GM12872 (cell line): ENCODE measurements around the gene ZGRF1.
A peak's percentile ranks its signal among the peaks of the same experiment; 100 is the strongest.

Experiments
- TF ChIP-seq, protein P1 (sequence below): IDR thresholded peaks from 3 replicates; pipeline ENCODE4 v1.5.1; 2011; ENCODE audit warnings: low read depth, mild to moderate bottlenecking, low read length, moderate library complexity; ENCODE audit not compliant: insufficient read depth

ZGRF1 gene

DNA sequence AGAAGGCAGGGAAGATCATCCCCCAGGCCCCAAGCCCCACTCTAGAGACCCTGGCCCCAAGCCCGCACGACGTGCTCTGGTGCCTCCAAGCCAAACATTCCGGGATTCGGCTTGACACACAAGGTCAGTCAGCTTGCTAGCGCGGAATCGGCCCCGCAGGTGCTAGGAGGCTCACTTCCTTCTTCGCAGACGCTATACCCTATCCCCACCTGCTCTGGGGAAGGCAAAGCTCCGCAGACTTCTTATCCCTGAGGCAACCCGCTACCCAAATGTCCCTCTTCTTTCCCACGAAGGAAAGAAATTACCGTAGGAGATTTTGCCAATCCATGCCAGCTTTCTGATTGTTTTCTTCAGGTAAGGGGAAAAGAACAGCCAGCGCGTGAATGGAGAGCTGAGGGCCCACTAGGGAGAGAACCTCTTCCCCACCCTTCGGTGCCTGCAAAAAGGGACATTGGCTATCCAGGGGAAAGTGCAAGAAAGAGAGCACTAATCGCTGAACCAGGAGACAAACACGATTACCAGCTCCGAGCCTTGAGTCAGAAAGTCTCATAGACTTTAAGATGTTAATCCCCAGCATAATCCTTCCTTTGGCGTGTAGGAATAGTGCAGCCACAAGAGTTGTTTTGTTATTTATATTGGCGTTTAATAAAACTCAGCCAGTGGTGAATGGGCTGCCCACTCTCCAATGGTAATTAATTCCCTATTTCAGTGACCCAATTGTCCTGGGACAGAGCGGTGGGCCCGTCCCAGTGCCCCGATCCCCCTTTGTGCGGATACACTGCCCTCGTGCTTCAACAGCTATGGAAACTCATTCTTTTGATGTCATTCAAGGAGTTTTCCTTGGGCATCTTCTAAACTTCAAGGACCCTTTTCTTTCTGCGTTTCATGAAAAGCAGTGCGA, 115.3 kb downstream of the ZGRF1 start:
- TF ChIP-seq, protein P1, sequence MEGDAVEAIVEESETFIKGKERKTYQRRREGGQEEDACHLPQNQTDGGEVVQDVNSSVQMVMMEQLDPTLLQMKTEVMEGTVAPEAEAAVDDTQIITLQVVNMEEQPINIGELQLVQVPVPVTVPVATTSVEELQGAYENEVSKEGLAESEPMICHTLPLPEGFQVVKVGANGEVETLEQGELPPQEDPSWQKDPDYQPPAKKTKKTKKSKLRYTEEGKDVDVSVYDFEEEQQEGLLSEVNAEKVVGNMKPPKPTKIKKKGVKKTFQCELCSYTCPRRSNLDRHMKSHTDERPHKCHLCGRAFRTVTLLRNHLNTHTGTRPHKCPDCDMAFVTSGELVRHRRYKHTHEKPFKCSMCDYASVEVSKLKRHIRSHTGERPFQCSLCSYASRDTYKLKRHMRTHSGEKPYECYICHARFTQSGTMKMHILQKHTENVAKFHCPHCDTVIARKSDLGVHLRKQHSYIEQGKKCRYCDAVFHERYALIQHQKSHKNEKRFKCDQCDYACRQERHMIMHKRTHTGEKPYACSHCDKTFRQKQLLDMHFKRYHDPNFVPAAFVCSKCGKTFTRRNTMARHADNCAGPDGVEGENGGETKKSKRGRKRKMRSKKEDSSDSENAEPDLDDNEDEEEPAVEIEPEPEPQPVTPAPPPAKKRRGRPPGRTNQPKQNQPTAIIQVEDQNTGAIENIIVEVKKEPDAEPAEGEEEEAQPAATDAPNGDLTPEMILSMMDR, result no peak

GRCh38 chr4:112520598-112521122, 116.0 kb downstream of the ZGRF1 start:
- TF ChIP-seq, protein P1, result no peak

- TF ChIP-seq, protein P1, result peak; percentile 62
Observed at GRCh38 chr4:112519689-112520597, 116.8 kb downstream of the ZGRF1 start.

GRCh38 chr4:112518675-112519074, 118.0 kb downstream of the ZGRF1 start:
- TF ChIP-seq, protein P1, result no peak

- TF ChIP-seq, protein P1, result no peak
Observed at GRCh38 chr4:112517911-112518310, 118.8 kb downstream of the ZGRF1 start.

DNA sequence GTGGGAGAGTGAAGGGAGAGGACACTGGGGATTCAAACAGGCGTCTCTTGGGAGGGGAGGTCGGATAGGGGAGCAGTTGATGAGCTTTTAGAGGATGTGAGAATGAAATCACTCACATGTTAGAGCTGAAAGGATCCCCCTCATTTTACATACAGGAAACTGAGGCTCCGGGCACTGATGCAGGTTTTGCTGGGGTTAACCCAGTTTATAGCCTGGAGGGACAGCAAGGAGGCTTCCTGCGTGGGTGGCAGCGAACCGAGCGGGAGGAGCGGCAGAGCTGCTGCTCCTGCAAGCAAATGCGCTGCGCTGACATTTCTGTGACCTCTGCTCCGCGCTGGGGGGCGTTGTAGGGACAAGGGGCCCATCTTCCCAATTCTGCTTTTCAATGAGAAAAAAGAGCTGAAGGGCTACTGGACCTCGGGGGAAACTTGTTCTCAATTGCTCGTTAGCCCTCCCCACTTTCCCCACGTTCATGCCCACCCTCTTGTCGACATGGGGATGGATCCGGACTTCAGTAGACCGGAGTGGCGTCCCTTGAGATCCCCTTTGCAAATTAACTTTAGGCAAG, 119.6 kb downstream of the ZGRF1 start:
- TF ChIP-seq, protein P1, result peak; percentile 39

DNA sequence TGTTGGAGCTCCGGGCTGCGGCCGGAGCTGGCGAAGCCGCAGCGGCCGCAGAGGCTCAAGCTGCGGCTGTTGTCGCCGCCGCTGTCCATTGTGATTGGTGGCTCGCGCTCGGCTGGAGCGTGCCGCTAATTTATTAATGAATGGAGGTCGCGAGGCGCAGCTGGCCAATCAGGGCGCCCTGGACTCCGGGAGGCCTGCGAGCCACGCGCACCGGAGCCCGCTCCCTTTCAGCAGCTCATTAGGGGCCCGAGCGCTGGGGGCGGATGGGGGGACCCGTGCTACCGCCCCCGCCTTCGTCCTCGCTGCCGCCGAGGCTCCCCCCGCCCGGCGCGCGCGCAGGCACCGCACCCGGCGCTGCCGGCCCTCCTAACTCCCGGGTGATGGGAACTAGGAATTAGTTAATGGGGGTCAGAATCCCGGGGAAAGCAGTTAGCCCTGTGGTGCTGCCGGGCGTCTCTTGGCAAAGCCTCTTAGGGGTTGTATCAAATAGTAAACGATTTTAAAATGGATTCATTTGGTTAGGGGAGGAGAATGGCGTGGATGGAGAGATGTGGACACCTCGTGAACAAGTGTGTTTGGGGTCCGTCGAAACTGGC, 120.1 kb downstream of the ZGRF1 start:
- TF ChIP-seq, protein P1, result no peak
